ENCODE results near the gene MTRF1L.

DNA sequence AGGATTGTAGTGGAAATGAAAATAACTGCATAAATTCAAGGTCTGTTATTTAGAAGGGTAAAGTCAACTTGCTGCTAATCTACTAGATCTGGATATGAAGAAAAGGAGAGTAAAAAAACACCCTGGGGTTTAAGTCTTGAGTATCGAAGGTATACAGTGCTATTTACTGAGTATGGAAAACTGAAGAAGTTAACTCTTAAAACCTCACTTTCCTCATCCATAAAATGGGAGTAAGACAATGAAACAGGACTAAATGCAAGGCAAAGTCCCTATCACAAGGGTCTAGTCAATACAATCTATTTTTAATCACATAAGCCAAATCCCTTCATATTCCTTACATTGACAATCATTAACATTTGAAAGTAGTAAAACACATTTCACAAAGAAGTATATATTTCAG is 21.9 kb downstream of the MTRF1L start:
- TF ChIP-seq, protein P1, sequence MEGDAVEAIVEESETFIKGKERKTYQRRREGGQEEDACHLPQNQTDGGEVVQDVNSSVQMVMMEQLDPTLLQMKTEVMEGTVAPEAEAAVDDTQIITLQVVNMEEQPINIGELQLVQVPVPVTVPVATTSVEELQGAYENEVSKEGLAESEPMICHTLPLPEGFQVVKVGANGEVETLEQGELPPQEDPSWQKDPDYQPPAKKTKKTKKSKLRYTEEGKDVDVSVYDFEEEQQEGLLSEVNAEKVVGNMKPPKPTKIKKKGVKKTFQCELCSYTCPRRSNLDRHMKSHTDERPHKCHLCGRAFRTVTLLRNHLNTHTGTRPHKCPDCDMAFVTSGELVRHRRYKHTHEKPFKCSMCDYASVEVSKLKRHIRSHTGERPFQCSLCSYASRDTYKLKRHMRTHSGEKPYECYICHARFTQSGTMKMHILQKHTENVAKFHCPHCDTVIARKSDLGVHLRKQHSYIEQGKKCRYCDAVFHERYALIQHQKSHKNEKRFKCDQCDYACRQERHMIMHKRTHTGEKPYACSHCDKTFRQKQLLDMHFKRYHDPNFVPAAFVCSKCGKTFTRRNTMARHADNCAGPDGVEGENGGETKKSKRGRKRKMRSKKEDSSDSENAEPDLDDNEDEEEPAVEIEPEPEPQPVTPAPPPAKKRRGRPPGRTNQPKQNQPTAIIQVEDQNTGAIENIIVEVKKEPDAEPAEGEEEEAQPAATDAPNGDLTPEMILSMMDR (IDR thresholded peaks at IDR 0.05; ENCODE audit: poor library complexity), result no peak
- TF ChIP-seq EZH2phosphoT487 (IDR thresholded peaks at IDR 0.05; ENCODE audit: low read depth, severe bottlenecking, unreplicated experiment), result no peak
